ENCODE results near the gene CAPN5. TPM values are rescaled to one million over a fixed set of nuclear protein-coding genes. Genes with fewer than 3 reads are reported as not detected.

CAPN5 gene
- polyA plus RNA-seq, 3 donors from 2014 or later: 1.6 to 18.8 (median 6.1) TPM

- Mint-ChIP-seq H3K4me1 (peaks cover 18 to 22% of the 10 kb centered on the region in 2 donors), H3K36me3 (no peaks in the 10 kb centered on the region), H3K27ac (no peak overlapping the region), H3K27me3 (ENCODE audit: low read depth in 3 of 3) (peaks cover 13 to 36% (median 20%) of the 10 kb centered on the region in 3 donors), H3K4me3 (no peak overlapping the region), H3K9me3 (no peaks in the 10 kb centered on the region)
- DNase-seq: no peak
These were observed 74.3 kb downstream of the CAPN5 start for GRCh38 chr11:77141034-77141433.

GRCh38 chr11:77141475-77141874, 74.7 kb downstream of the CAPN5 start:
- peak overlapping the region in 4 of 6 donors; percentile 56 to 81 (median 74) for H3K27ac Mint-ChIP-seq
- peaks cover 18 to 22% of the 10 kb centered on the region in 2 donors for H3K4me1 Mint-ChIP-seq
- H3K36me3 Mint-ChIP-seq: no peaks in the 10 kb centered on the region
- H3K9me3 Mint-ChIP-seq: no peaks in the 10 kb centered on the region
- peaks cover 15 to 35% (median 21%) of the 10 kb centered on the region in 3 donors for H3K27me3 Mint-ChIP-seq (ENCODE audit: low read depth in 3 of 3)
- H3K4me3 Mint-ChIP-seq: peak overlapping the region in 1 of 5 donors; percentile 62
- DNase-seq: no peak

GRCh38 chr11:77142091-77142975, 75.6 kb downstream of the CAPN5 start:
- peaks cover 13 to 30% (median 23%) of the 10 kb centered on the region in 3 donors for H3K27me3 Mint-ChIP-seq (ENCODE audit: low read depth in 3 of 3)
- H3K4me1 Mint-ChIP-seq: peaks cover 22% of the 10 kb centered on the region in 2 donors
- peak overlapping the region; percentile 4 to 62 (median 30) for H3K4me3 Mint-ChIP-seq
- DNase-seq: peak; percentile 75 to 80 (median 75)
- H3K36me3 Mint-ChIP-seq: no peaks in the 10 kb centered on the region
- H3K27ac Mint-ChIP-seq: peak overlapping the region in 5 of 6 donors; percentile 56 to 81 (median 71)
- no peaks in the 10 kb centered on the region for H3K9me3 Mint-ChIP-seq

GRCh38 chr11:77143405-77144020, 76.7 kb downstream of the CAPN5 start:
- H3K4me3 Mint-ChIP-seq: peak overlapping the region in 1 of 5 donors; percentile 2
- DNase-seq: no peak

GRCh38 chr11:77144196-77144856, 77.6 kb downstream of the CAPN5 start:
- Mint-ChIP-seq H3K27ac (no peak overlapping the region), H3K27me3 (ENCODE audit: low read depth in 3 of 3) (peaks cover 13 to 25% (median 19%) of the 10 kb centered on the region in 3 donors), H3K4me3 (no peak overlapping the region), H3K9me3 (no peaks in the 10 kb centered on the region), H3K36me3 (no peaks in the 10 kb centered on the region), H3K4me1 (peaks cover 29 to 35% of the 10 kb centered on the region in 2 donors)
- no peak for DNase-seq

More at GRCh38 chr11:77143405-77144020, 76.7 kb downstream of the CAPN5 start:
- no peaks in the 10 kb centered on the region for H3K36me3 Mint-ChIP-seq
- peaks cover 29 to 30% of the 10 kb centered on the region in 2 donors for H3K4me1 Mint-ChIP-seq
- peaks cover 13 to 30% (median 26%) of the 10 kb centered on the region in 3 donors for H3K27me3 Mint-ChIP-seq (ENCODE audit: low read depth in 3 of 3)
- peak overlapping the region in 3 of 6 donors; percentile 47 to 62 (median 56) for H3K27ac Mint-ChIP-seq
- H3K9me3 Mint-ChIP-seq: no peaks in the 10 kb centered on the region

GRCh38 chr11:77144857-77145428, 78.2 kb downstream of the CAPN5 start:
- H3K4me1 Mint-ChIP-seq: peaks cover 29 to 35% of the 10 kb centered on the region in 2 donors
- H3K27ac Mint-ChIP-seq: peak overlapping the region in 2 of 6 donors; percentile 14 to 55
- H3K27me3 Mint-ChIP-seq (ENCODE audit: low read depth in 3 of 3): peaks cover 11 to 20% (median 14%) of the 10 kb centered on the region in 3 donors
- H3K9me3 Mint-ChIP-seq: no peaks in the 10 kb centered on the region
- DNase-seq: no peak
- no peaks in the 10 kb centered on the region for H3K36me3 Mint-ChIP-seq
- no peak overlapping the region for H3K4me3 Mint-ChIP-seq

- peaks cover 29 to 38% of the 10 kb centered on the region in 2 donors for H3K4me1 Mint-ChIP-seq
- H3K4me3 Mint-ChIP-seq: peak overlapping the region in 1 of 5 donors; percentile 12
- H3K36me3 Mint-ChIP-seq: no peaks in the 10 kb centered on the region
- no peak for DNase-seq
- H3K27ac Mint-ChIP-seq: peak overlapping the region in 2 of 6 donors; percentile 23 to 29
- H3K27me3 Mint-ChIP-seq (ENCODE audit: low read depth in 3 of 3): peaks cover 9 to 17% (median 13%) of the 10 kb centered on the region in 3 donors
- H3K9me3 Mint-ChIP-seq: no peaks in the 10 kb centered on the region
These were observed 79.7 kb downstream of the CAPN5 start for GRCh38 chr11:77146261-77147035.

GRCh38 chr11:77147036-77147315, 80.2 kb downstream of the CAPN5 start:
- no peak for DNase-seq
- Mint-ChIP-seq H3K27me3 (ENCODE audit: low read depth in 3 of 3) (peaks cover 7 to 19% (median 11%) of the 10 kb centered on the region in 3 donors), H3K4me3 (no peak overlapping the region), H3K27ac (peak overlapping the region in 3 of 6 donors; percentile 0 to 71 (median 29)), H3K4me1 (peaks cover 28 to 38% of the 10 kb centered on the region in 2 donors), H3K36me3 (no peaks in the 10 kb centered on the region), H3K9me3 (no peaks in the 10 kb centered on the region)

- peak; percentile 54 to 65 (median 57) for DNase-seq
- Mint-ChIP-seq H3K27ac (peak overlapping the region in 4 of 6 donors; percentile 15 to 78 (median 58)), H3K9me3 (no peaks in the 10 kb centered on the region), H3K4me1 (peaks cover 28 to 38% of the 10 kb centered on the region in 2 donors), H3K27me3 (ENCODE audit: low read depth in 3 of 3) (peaks cover 7 to 24% (median 12%) of the 10 kb centered on the region in 3 donors), H3K36me3 (peaks cover 0 to 3% (median 0%) of the 10 kb centered on the region in 3 donors), H3K4me3 (peak overlapping the region; percentile 51 to 76 (median 74))
These were observed 81.0 kb downstream of the CAPN5 start for GRCh38 chr11:77147668-77148321.

GRCh38 chr11:77148963-77149715, 82.4 kb downstream of the CAPN5 start:
- H3K4me3 Mint-ChIP-seq: peak overlapping the region in 1 of 5 donors; percentile 29
- H3K27me3 Mint-ChIP-seq (ENCODE audit: low read depth in 3 of 3): peaks cover 8 to 24% (median 15%) of the 10 kb centered on the region in 3 donors
- H3K9me3 Mint-ChIP-seq: no peaks in the 10 kb centered on the region
- peaks cover 37 to 43% of the 10 kb centered on the region in 2 donors for H3K4me1 Mint-ChIP-seq
- DNase-seq: no peak
- peaks cover 0 to 5% (median 0%) of the 10 kb centered on the region in 3 donors for H3K36me3 Mint-ChIP-seq
- no peak overlapping the region for H3K27ac Mint-ChIP-seq

- Mint-ChIP-seq H3K27ac (peak overlapping the region in 1 of 6 donors; percentile 16), H3K4me3 (no peak overlapping the region), H3K27me3 (ENCODE audit: low read depth in 3 of 3) (peaks cover 8 to 24% (median 17%) of the 10 kb centered on the region in 3 donors), H3K9me3 (no peaks in the 10 kb centered on the region), H3K4me1 (peaks cover 44 to 50% of the 10 kb centered on the region in 2 donors), H3K36me3 (peaks cover 0 to 5% (median 0%) of the 10 kb centered on the region in 3 donors)
- no peak for DNase-seq
These were observed 83.1 kb downstream of the CAPN5 start for GRCh38 chr11:77149716-77150392.

All from immature natural killer cell (primary cell).